ENCODE data around the gene URB1. TPM values are rescaled to one million over a fixed set of nuclear protein-coding genes. Genes with fewer than 3 reads are reported as not detected.

The URB1 gene
- total and polyA plus RNA-seq, 2 experiments from 2014 or later: 3.4 to 10.1 TPM

GRCh38 chr21:32356874-32357395, 35.9 kb downstream of the URB1 start:
- H3K9me3 ChIP-seq (ENCODE audit: low read depth): no peaks in the 10 kb centered on the region
- no peaks in the 10 kb centered on the region for H3K9me2 ChIP-seq (replicated peaks; ENCODE audit: insufficient read depth)
- no peak for DNase-seq (ENCODE audit: low spot score)
- no peak overlapping the region for H3K27ac ChIP-seq
- H3K4me2 ChIP-seq: no peak overlapping the region
- no peaks in the 10 kb centered on the region for H3K27me3 ChIP-seq
- H2AFZ ChIP-seq: no peak overlapping the region
- H4K20me1 ChIP-seq (ENCODE audit: insufficient read depth, poor library complexity, severe bottlenecking): no peaks in the 10 kb centered on the region
- no peaks in the 10 kb centered on the region for H3K4me1 ChIP-seq (ENCODE audit: insufficient read depth)
- TF ChIP-seq EZH2 (IDR thresholded peaks at IDR 0.05; ENCODE audit: borderline replicate concordance) (no peak), EZH2phosphoT487 (IDR thresholded peaks at IDR 0.05; ENCODE audit: low read depth, severe bottlenecking, unreplicated experiment) (no peak), CTCF (IDR thresholded peaks at IDR 0.05; ENCODE audit: poor library complexity) (no peak)
- H3K79me2 ChIP-seq: no peaks in the 10 kb centered on the region
- H3K4me3 ChIP-seq: no peak overlapping the region
- WGBS (ENCODE audit: low lambda C conversion rate, missing lambda C conversion rate): 94% methylated on average over 1 of the region's 1 CpG
- H3K36me3 ChIP-seq (replicated peaks; ENCODE audit: insufficient read depth, low read depth): no peaks in the 10 kb centered on the region

GRCh38 chr21:32353002-32353711, 39.7 kb downstream of the URB1 start:
- Histone ChIP-seq H3K27me3 (no peaks in the 10 kb centered on the region), H3K4me1 (ENCODE audit: insufficient read depth) (no peaks in the 10 kb centered on the region), H4K20me1 (ENCODE audit: insufficient read depth, poor library complexity, severe bottlenecking) (no peaks in the 10 kb centered on the region), H3K4me3 (no peak overlapping the region), H3K4me2 (no peak overlapping the region), H3K36me3 (replicated peaks; ENCODE audit: insufficient read depth, low read depth) (no peaks in the 10 kb centered on the region), H2AFZ (no peak overlapping the region), H3K9me2 (replicated peaks; ENCODE audit: insufficient read depth) (no peaks in the 10 kb centered on the region), H3K79me2 (no peaks in the 10 kb centered on the region), H3K27ac (no peak overlapping the region), H3K9me3 (ENCODE audit: low read depth) (no peaks in the 10 kb centered on the region)
- no peak for DNase-seq (ENCODE audit: low spot score)
- no peak for TF ChIP-seq CTCF (IDR thresholded peaks at IDR 0.05; ENCODE audit: poor library complexity)
- TF ChIP-seq EZH2phosphoT487 (IDR thresholded peaks at IDR 0.05; ENCODE audit: low read depth, severe bottlenecking, unreplicated experiment): no peak
- no peak for TF ChIP-seq EZH2 (IDR thresholded peaks at IDR 0.05; ENCODE audit: borderline replicate concordance)
- WGBS (ENCODE audit: low lambda C conversion rate, missing lambda C conversion rate): 97% methylated on average over 8 of the region's 8 CpGs

- no peak for DNase-seq (ENCODE audit: low spot score)
- no peak overlapping the region for H2AFZ ChIP-seq
- no peaks in the 10 kb centered on the region for H3K4me1 ChIP-seq (ENCODE audit: insufficient read depth)
- H4K20me1 ChIP-seq (ENCODE audit: insufficient read depth, poor library complexity, severe bottlenecking): no peaks in the 10 kb centered on the region
- no peaks in the 10 kb centered on the region for H3K9me2 ChIP-seq (replicated peaks; ENCODE audit: insufficient read depth)
- H3K9me3 ChIP-seq (ENCODE audit: low read depth): no peaks in the 10 kb centered on the region
- H3K36me3 ChIP-seq (replicated peaks; ENCODE audit: insufficient read depth, low read depth): no peaks in the 10 kb centered on the region
- no peaks in the 10 kb centered on the region for H3K79me2 ChIP-seq
- H3K4me3 ChIP-seq: no peak overlapping the region
- H3K27me3 ChIP-seq: no peaks in the 10 kb centered on the region
- H3K4me2 ChIP-seq: no peak overlapping the region
- WGBS (ENCODE audit: low lambda C conversion rate, missing lambda C conversion rate): 89% methylated on average over 7 of the region's 7 CpGs
- no peak for TF ChIP-seq EZH2phosphoT487 (IDR thresholded peaks at IDR 0.05; ENCODE audit: low read depth, severe bottlenecking, unreplicated experiment)
- TF ChIP-seq EZH2 (IDR thresholded peaks at IDR 0.05; ENCODE audit: borderline replicate concordance): no peak
- no peak for TF ChIP-seq CTCF (IDR thresholded peaks at IDR 0.05; ENCODE audit: poor library complexity)
- H3K27ac ChIP-seq: no peak overlapping the region
These were observed 40.3 kb downstream of the URB1 start for GRCh38 chr21:32352526-32352925.

All from hepatocyte (in vitro differentiated cells).